ENCODE data around the gene DUSP5.
A peak's percentile ranks its signal among the peaks of the same experiment; 100 is the strongest.

Gene DUSP5

GRCh38 chr10:110546499-110547110 is 48.9 kb downstream of the DUSP5 start:
- Mint-ChIP-seq H3K36me3 (ENCODE audit: low read depth) (no peaks in the 10 kb centered on the region), H3K4me3 (no peak overlapping the region), H3K27ac (no peak overlapping the region), H3K9me3 (no peaks in the 10 kb centered on the region), H3K4me1 (ENCODE audit: low read depth) (peaks cover 10% of the 10 kb centered on the region), H3K27me3 (ENCODE audit: low read depth) (peaks cover 26% of the 10 kb centered on the region)
- no peak for DNase-seq (ENCODE audit: low spot score)

DNA sequence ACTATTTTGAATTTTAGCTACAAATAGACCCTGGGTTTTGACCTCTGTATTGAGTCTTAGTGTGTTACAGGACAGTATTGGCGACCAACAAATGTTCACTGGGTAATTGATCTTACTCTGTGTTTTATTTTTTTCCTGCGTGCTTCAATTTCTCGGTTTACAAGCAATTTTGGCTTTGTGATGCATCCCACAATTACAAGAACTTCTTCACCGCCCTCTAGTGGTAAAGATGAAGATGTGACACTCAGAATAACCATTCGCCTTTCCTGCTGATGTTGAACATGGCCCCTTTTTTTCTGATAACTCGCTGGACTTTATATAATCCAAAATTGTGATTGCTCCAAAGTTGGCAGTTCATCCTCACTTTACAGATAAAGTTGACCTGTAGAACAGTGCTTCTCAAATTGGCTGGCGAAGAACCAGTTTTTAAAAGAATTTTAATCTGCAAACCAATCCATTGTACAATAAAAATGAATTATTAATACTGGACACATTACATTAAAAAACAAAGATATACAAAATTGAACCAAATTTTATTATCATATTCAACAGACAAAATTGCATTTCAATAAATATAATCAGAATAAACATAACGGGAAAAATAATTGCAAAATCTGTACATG is 49.5 kb downstream of the DUSP5 start:
- H3K9me3 Mint-ChIP-seq: no peaks in the 10 kb centered on the region
- H3K27ac Mint-ChIP-seq: no peak overlapping the region
- H3K36me3 Mint-ChIP-seq (ENCODE audit: low read depth): no peaks in the 10 kb centered on the region
- DNase-seq (ENCODE audit: low spot score): no peak
- H3K4me1 Mint-ChIP-seq (ENCODE audit: low read depth): peaks cover 10% of the 10 kb centered on the region
- peaks cover 31% of the 10 kb centered on the region for H3K27me3 Mint-ChIP-seq (ENCODE audit: low read depth)
- no peak overlapping the region for H3K4me3 Mint-ChIP-seq

GRCh38 chr10:110548002-110548401 is 50.3 kb downstream of the DUSP5 start:
- H3K4me3 Mint-ChIP-seq: no peak overlapping the region
- H3K36me3 Mint-ChIP-seq (ENCODE audit: low read depth): no peaks in the 10 kb centered on the region
- H3K9me3 Mint-ChIP-seq: no peaks in the 10 kb centered on the region
- H3K27ac Mint-ChIP-seq: no peak overlapping the region
- peaks cover 36% of the 10 kb centered on the region for H3K27me3 Mint-ChIP-seq (ENCODE audit: low read depth)
- DNase-seq (ENCODE audit: low spot score): no peak
- H3K4me1 Mint-ChIP-seq (ENCODE audit: low read depth): peaks cover 10% of the 10 kb centered on the region

- no peak overlapping the region for H3K27ac Mint-ChIP-seq
- no peaks in the 10 kb centered on the region for H3K36me3 Mint-ChIP-seq (ENCODE audit: low read depth)
- no peak overlapping the region for H3K4me3 Mint-ChIP-seq
- no peak for DNase-seq (ENCODE audit: low spot score)
- peaks cover 8% of the 10 kb centered on the region for H3K4me1 Mint-ChIP-seq (ENCODE audit: low read depth)
- peaks cover 36% of the 10 kb centered on the region for H3K27me3 Mint-ChIP-seq (ENCODE audit: low read depth)
- H3K9me3 Mint-ChIP-seq: no peaks in the 10 kb centered on the region
Observed at GRCh38 chr10:110549211-110549610, 51.5 kb downstream of the DUSP5 start.

DNA sequence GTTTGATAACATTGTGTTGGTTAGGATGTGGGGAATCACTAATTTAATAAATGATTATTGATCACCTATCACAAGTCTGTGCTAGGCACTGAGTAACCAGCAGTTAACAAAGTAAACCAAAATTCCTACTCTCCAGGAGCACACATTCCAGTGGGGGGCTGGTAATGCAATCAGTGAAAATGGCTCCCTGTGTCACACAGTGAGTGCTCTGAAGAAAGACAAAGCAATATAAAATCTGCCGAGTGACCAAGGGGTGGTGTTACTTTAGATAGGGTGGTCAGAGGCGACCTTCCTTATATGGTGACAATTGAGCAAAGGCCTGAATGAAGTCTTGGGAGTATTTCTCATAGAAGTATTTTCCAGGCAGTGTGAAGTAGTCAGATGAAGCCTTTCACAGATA is 56.2 kb downstream of the DUSP5 start:
- H3K4me1 Mint-ChIP-seq (ENCODE audit: low read depth): peaks cover 4% of the 10 kb centered on the region
- no peak overlapping the region for H3K27ac Mint-ChIP-seq
- H3K4me3 Mint-ChIP-seq: no peak overlapping the region
- no peak for DNase-seq (ENCODE audit: low spot score)
- H3K36me3 Mint-ChIP-seq (ENCODE audit: low read depth): no peaks in the 10 kb centered on the region
- H3K27me3 Mint-ChIP-seq (ENCODE audit: low read depth): peaks cover 48% of the 10 kb centered on the region
- no peaks in the 10 kb centered on the region for H3K9me3 Mint-ChIP-seq

DNA sequence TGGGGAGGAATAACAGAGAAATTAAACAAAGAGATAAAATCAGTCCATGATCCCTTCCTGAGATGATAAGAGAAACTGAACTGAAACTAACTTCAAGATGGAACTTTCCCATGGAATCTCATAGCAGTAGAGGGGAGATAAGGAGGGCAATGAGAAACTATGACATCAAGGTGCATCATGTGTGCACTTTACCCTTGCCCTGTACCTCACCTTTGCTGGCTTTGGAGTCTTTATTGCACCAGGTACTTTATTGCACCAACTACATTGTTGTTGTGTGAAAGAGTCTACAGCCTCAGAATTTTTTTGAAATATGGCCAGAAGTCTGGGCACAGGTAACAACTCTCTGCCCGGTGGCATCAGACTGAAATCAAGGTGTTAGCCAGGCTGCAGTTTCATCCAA is 58.6 kb downstream of the DUSP5 start:
- Mint-ChIP-seq H3K36me3 (ENCODE audit: low read depth) (no peaks in the 10 kb centered on the region), H3K4me3 (no peak overlapping the region), H3K4me1 (ENCODE audit: low read depth) (peaks cover 4% of the 10 kb centered on the region), H3K9me3 (no peaks in the 10 kb centered on the region), H3K27me3 (ENCODE audit: low read depth) (peaks cover 44% of the 10 kb centered on the region), H3K27ac (no peak overlapping the region)
- DNase-seq (ENCODE audit: low spot score): no peak

- Mint-ChIP-seq H3K9me3 (no peaks in the 10 kb centered on the region), H3K4me3 (no peak overlapping the region), H3K27ac (no peak overlapping the region), H3K27me3 (ENCODE audit: low read depth) (peaks cover 38% of the 10 kb centered on the region), H3K4me1 (ENCODE audit: low read depth) (peaks cover 4% of the 10 kb centered on the region), H3K36me3 (ENCODE audit: low read depth) (no peaks in the 10 kb centered on the region)
- DNase-seq (ENCODE audit: low spot score): peak; percentile 48
Observed at GRCh38 chr10:110556969-110557601, 59.4 kb downstream of the DUSP5 start.

- no peak overlapping the region for H3K27ac Mint-ChIP-seq
- H3K4me1 Mint-ChIP-seq (ENCODE audit: low read depth): peaks cover 4% of the 10 kb centered on the region
- H3K9me3 Mint-ChIP-seq: no peaks in the 10 kb centered on the region
- H3K36me3 Mint-ChIP-seq (ENCODE audit: low read depth): no peaks in the 10 kb centered on the region
- no peak overlapping the region for H3K4me3 Mint-ChIP-seq
- H3K27me3 Mint-ChIP-seq (ENCODE audit: low read depth): peaks cover 33% of the 10 kb centered on the region
- no peak for DNase-seq (ENCODE audit: low spot score)
Observed at GRCh38 chr10:110558041-110558440, 60.3 kb downstream of the DUSP5 start.

DNA sequence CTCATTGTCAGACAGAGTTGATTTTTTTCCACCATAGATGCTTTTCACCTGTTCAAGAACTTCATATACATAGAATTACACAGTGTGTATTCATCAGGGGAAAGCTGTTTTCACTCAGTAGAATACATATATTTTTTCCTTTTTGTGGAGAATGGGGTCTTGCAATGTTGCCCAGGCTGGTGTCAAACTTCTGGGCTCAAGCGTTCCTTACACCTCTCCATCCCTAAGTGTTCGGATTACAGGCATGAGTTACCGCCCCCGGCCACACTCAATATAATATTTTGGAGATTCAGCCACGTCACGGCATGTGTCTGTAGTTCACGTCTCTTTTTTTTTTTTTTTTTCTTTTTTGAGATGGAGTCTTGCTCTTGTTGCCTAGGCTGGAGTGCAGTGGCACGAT is 62.3 kb downstream of the DUSP5 start:
- no peak overlapping the region for H3K27ac Mint-ChIP-seq
- no peak overlapping the region for H3K4me3 Mint-ChIP-seq
- H3K27me3 Mint-ChIP-seq (ENCODE audit: low read depth): peaks cover 28% of the 10 kb centered on the region

More for the DNA sequence above, 62.3 kb downstream of the DUSP5 start:
- DNase-seq (ENCODE audit: low spot score): no peak
- peaks cover 4% of the 10 kb centered on the region for H3K4me1 Mint-ChIP-seq (ENCODE audit: low read depth)
- H3K36me3 Mint-ChIP-seq (ENCODE audit: low read depth): no peaks in the 10 kb centered on the region
- no peaks in the 10 kb centered on the region for H3K9me3 Mint-ChIP-seq
